Thyroid gland (tissue), 4 donors: ENCODE measurements around the gene SRBD1. TPM values are rescaled to one million over a fixed set of nuclear protein-coding genes. Genes with fewer than 3 reads are reported as not detected.
A peak's percentile ranks its signal among the peaks of the same experiment; 100 is the strongest.

ENCODE experiments used
- DNase-seq, 2 donors: peaks; one replicate each; pipeline ENCODE4 v3.0.0-alpha.2; 2019
- H3K27ac ChIP-seq, 3 donors: fragments of 200-600 bp; sonication (generic); 1 replicate in 2 of 3; 2 replicates in 1 of 3; pipeline ENCODE4 v1.5.1; 2016 to 2019; ENCODE audit warnings: mild to moderate bottlenecking in 1 of 3, moderate library complexity in 1 of 3
- H3K27me3 ChIP-seq: fragments of 200-600 bp; sonication (generic); one replicate; pipeline ENCODE4 v1.5.1; 2019
- H3K36me3 ChIP-seq, 2 donors: fragments of 200-600 bp; sonication (generic); one replicate each; pipeline ENCODE4 v1.5.1; 2016 to 2019
- H3K4me1 ChIP-seq, 2 donors: fragments of 200-600 bp; sonication (generic); one replicate each; pipeline ENCODE4 v1.5.1; 2017 to 2019
- H3K4me3 ChIP-seq, 3 donors: fragments of 200-600 bp; sonication (generic); replicated peaks in 1 of 3; 1 replicate in 2 of 3; 2 replicates in 1 of 3; pipeline ENCODE4 v1.5.1; 2016; ENCODE audit warnings: mild to moderate bottlenecking in 1 of 3
- H3K9me3 ChIP-seq: fragments of 200-600 bp; sonication (generic); one replicate; pipeline ENCODE4 v1.5.1; 2017
- POLR2A ChIP-seq, 2 donors: fragments of 450-650 bp; IDR thresholded peaks; one replicate each; pipeline ENCODE4 v1.6.1; 2017; ENCODE audit warnings: antibody characterized with exemption in 2 of 2, mild to moderate bottlenecking in 2 of 2, moderate library complexity in 1 of 2
- WGBS, 2 donors: methylation state at CpG; one replicate each; pipeline ENCODE4 v1.1.5; 2017; 5-methylcytosine and 5-hydroxymethylcytosine counted together
- intact Hi-C: fragments of 100-400 bp; cut with DNase I; formaldehyde crosslinking; loops from one replicate; pipeline ENCODE4 v1.15.1; 2023
- total RNA-seq, 4 donors: library from RNA; depleted of rRNA; stranded (reverse); fragments of >200 nt; gene quantifications; one replicate each; pipeline ENCODE4 v1.2.3, GENCODE V29; 2016
- TF ChIP-seq, protein P1 (sequence below), 6 experiments: fragments of 200-600 bp in 3 of 6; fragments of 450-650 bp in 3 of 6; sonication (generic) in 3 of 6; IDR thresholded peaks; one replicate each; pipeline ENCODE4 v1.5.1; 2016 to 2019; ENCODE audit warnings: antibody characterized with exemption in 6 of 6, mild to moderate bottlenecking in 2 of 6, inconsistent platforms in 1 of 6, moderate library complexity in 1 of 6

Gene SRBD1
- total RNA-seq, 4 donors from 2014 or later = 23.1 to 33.3 (median 27.2) TPM

- H3K27ac ChIP-seq = peak overlapping the region; percentile 34 to 98 (median 86)
- 33 to 34% methylated on average over 2 of the region's 2 CpGs for WGBS, 2 donors
Measured at GRCh38 chr2:45612285-45612684, 1.2 kb upstream of the SRBD1 start.

GRCh38 chr2:45610281-45611019, 617 bp downstream of the SRBD1 start:
- Histone ChIP-seq H3K27me3 (no peaks in the 10 kb centered on the region), H3K9me3 (no peaks in the 10 kb centered on the region), H3K36me3 (no peaks in the 10 kb centered on the region), H3K4me3 (peak overlapping the region; percentile 32 to 55 (median 37)), H3K4me1 (peaks cover 22 to 47% of the 10 kb centered on the region in 2 donors), H3K27ac (peak overlapping the region; percentile 65 to 98 (median 83))
- peak; percentile 52 to 53 for DNase-seq
- intact Hi-C loops = no loop called here
- TF ChIP-seq, protein P1, sequence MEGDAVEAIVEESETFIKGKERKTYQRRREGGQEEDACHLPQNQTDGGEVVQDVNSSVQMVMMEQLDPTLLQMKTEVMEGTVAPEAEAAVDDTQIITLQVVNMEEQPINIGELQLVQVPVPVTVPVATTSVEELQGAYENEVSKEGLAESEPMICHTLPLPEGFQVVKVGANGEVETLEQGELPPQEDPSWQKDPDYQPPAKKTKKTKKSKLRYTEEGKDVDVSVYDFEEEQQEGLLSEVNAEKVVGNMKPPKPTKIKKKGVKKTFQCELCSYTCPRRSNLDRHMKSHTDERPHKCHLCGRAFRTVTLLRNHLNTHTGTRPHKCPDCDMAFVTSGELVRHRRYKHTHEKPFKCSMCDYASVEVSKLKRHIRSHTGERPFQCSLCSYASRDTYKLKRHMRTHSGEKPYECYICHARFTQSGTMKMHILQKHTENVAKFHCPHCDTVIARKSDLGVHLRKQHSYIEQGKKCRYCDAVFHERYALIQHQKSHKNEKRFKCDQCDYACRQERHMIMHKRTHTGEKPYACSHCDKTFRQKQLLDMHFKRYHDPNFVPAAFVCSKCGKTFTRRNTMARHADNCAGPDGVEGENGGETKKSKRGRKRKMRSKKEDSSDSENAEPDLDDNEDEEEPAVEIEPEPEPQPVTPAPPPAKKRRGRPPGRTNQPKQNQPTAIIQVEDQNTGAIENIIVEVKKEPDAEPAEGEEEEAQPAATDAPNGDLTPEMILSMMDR (IDR thresholded peaks at IDR 0.05) = peak in 2 of 6 experiments; percentile 28 to 36
- TF ChIP-seq POLR2A (IDR thresholded peaks at IDR 0.05) = no peak
- WGBS, 2 donors = 0% methylated on average over 23 of the region's 23 CpGs

More at GRCh38 chr2:45612285-45612684, 1.2 kb upstream of the SRBD1 start:
- no peak for TF ChIP-seq POLR2A (IDR thresholded peaks at IDR 0.05)
- TF ChIP-seq, protein P1 (IDR thresholded peaks at IDR 0.05) = no peak
- no peak overlapping the region for H3K4me3 ChIP-seq
- intact Hi-C loops = no loop called here
- no peaks in the 10 kb centered on the region for H3K36me3 ChIP-seq
- H3K27me3 ChIP-seq = no peaks in the 10 kb centered on the region
- peak; percentile 22 to 30 for DNase-seq
- peaks cover 22 to 47% of the 10 kb centered on the region in 2 donors for H3K4me1 ChIP-seq
- H3K9me3 ChIP-seq = no peaks in the 10 kb centered on the region

DNA sequence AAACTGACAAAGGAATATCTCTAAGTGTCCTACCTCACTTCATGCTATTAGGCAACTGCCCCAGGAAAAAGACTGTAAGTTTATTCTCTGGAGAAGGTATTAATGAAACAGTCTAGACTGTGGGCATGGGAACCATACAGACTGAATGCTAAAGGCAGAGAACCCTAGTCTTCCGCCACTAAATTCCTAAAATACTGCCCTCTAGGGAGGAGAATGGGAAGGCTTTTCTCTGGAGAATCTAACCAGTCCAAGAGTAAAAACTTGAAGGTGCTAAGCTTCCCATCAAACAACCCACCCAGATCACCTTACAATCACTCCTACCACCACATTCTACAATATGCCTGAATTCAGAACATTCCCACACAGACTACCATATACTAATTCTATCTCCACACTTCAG, 3.4 kb downstream of the SRBD1 start:
- WGBS, 2 donors = 73 to 75% methylated on average over 1 of the region's 1 CpG

GRCh38 chr2:45606796-45607195, 4.3 kb downstream of the SRBD1 start:
- DNase-seq = no peak
- Histone ChIP-seq H3K27ac (no peak overlapping the region), H3K9me3 (no peaks in the 10 kb centered on the region), H3K27me3 (no peaks in the 10 kb centered on the region), H3K36me3 (peaks cover 0 to 1% of the 10 kb centered on the region in 2 donors), H3K4me1 (peaks cover 10 to 17% of the 10 kb centered on the region in 2 donors), H3K4me3 (no peak overlapping the region)
- intact Hi-C loops = no loop called here
- WGBS, 2 donors = 70 to 90% methylated on average over 1 of the region's 1 CpG
- no peak for TF ChIP-seq POLR2A (IDR thresholded peaks at IDR 0.05)
- TF ChIP-seq, protein P1 (IDR thresholded peaks at IDR 0.05) = no peak

More for the DNA sequence above, 3.4 kb downstream of the SRBD1 start:
- intact Hi-C loops = no loop called here
- Histone ChIP-seq H3K27ac (no peak overlapping the region), H3K4me1 (peaks cover 19 to 26% of the 10 kb centered on the region in 2 donors), H3K36me3 (no peaks in the 10 kb centered on the region), H3K27me3 (no peaks in the 10 kb centered on the region), H3K9me3 (no peaks in the 10 kb centered on the region), H3K4me3 (no peak overlapping the region)
- no peak for DNase-seq
- TF ChIP-seq, protein P1 (IDR thresholded peaks at IDR 0.05) = peak in 2 of 6 experiments; percentile 3 to 29
- TF ChIP-seq POLR2A (IDR thresholded peaks at IDR 0.05) = no peak

- 93 to 95% methylated on average over 2 of the region's 2 CpGs for WGBS, 2 donors
- Histone ChIP-seq H3K4me3 (no peak overlapping the region), H3K27me3 (no peaks in the 10 kb centered on the region), H3K27ac (no peak overlapping the region), H3K36me3 (peaks cover 0 to 12% of the 10 kb centered on the region in 2 donors), H3K9me3 (no peaks in the 10 kb centered on the region), H3K4me1 (peaks cover 5 to 10% of the 10 kb centered on the region in 2 donors)
- no peak for DNase-seq
- TF ChIP-seq, protein P1 (IDR thresholded peaks at IDR 0.05) = no peak
- TF ChIP-seq POLR2A (IDR thresholded peaks at IDR 0.05) = no peak
- intact Hi-C loops = no loop called here
Measured at GRCh38 chr2:45605116-45605515, 6.0 kb downstream of the SRBD1 start.
